KOPT-K1 (cell line): ENCODE measurements around the gene IGSF22.

Experiments used
- H3K27ac ChIP-seq: fragments of 200-600 bp; sonication (generic); 2 replicates; pipeline ENCODE4 v1.5.1; 2016; ENCODE audit warnings: antibody characterized with exemption, mild to moderate bottlenecking, low read depth, low read length; ENCODE audit not compliant: poor library complexity, severe bottlenecking
- H3K36me3 ChIP-seq: fragments of 200-600 bp; sonication (generic); 2 replicates; pipeline ENCODE4 v1.5.1; 2017; ENCODE audit warnings: antibody characterized with exemption, mild to moderate bottlenecking, low read length, moderate library complexity; ENCODE audit not compliant: insufficient read depth
- H3K9me3 ChIP-seq: fragments of 200-600 bp; sonication (generic); 2 replicates; pipeline ENCODE4 v1.5.1; 2017; ENCODE audit warnings: antibody characterized with exemption, low read length, mild to moderate bottlenecking; ENCODE audit not compliant: insufficient read depth, poor library complexity, severe bottlenecking

IGSF22 gene

DNA sequence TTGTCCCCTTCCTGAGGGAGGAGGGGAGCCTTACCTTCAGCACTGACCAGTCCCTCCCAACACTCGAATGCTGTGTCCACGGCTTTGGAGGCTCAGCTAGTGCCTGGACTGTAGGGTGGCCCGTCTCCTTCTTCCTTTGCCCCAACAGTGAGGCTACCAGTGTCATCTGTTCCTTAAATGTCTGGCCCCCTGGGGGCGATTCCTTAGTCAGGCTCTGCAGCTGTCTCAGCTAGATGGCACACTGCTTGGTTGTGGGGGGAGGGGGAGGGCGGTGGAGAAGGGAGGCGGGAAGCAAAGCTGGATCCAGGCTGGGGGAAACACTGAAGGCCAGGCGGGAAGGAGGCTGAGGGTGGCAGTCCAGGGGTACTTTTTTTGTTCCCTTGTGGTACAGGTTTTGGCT, at the start of gene IGSF22:
TSS of gene IGSF22 (minus strand) at position 149 of the 400 bp plus-strand sequence. CDS start 1,952 bp downstream, outside the sequence.
- no peaks in the 10 kb centered on the region for H3K36me3 ChIP-seq
- H3K27ac ChIP-seq: no peak within 1 kb of the TSS
- no peaks in the 10 kb centered on the region for H3K9me3 ChIP-seq

DNA sequence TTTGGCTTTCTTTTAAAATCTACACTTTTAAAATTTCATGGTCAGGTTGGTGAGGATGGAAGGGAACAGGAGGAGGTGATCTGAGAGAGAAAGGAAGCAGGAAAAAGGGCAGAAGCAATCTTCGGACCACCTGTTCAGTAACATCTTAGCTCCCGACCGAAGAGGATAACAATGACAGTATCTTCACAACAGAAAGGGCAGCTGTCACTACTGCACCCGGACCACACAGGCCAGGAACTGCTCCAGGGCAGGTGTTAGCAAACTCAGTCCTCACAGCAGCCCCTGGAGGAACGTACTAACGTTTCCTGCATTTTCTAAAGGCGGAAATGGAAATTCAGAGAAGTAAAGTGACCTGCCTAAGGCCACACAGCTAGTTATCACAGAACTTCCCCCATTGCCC, 48.8 kb upstream of the IGSF22 start:
- Histone ChIP-seq H3K36me3 (no peaks in the 10 kb centered on the region), H3K27ac (no peak overlapping the region), H3K9me3 (no peaks in the 10 kb centered on the region)

DNA sequence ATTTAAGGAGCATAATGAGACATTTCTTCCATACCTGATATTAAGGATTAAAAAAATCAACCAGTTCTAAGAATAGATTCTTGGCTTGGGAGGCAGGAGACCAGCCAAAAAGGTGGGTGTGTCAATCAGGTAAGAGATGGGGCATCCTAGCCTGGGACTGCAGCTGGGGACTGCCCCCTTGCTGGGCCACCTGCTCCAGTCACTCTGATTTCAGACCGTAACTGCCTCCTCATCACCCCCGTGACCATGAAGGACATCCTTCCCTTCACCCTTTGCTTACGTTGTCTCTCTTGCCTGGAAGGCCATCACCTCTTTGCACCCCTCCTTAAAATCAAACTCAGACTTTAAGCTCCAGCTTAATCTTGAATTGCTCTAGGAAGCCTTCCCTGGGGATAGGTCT, 47.7 kb upstream of the IGSF22 start:
- Histone ChIP-seq H3K36me3 (no peaks in the 10 kb centered on the region), H3K9me3 (no peaks in the 10 kb centered on the region), H3K27ac (no peak overlapping the region)

DNA sequence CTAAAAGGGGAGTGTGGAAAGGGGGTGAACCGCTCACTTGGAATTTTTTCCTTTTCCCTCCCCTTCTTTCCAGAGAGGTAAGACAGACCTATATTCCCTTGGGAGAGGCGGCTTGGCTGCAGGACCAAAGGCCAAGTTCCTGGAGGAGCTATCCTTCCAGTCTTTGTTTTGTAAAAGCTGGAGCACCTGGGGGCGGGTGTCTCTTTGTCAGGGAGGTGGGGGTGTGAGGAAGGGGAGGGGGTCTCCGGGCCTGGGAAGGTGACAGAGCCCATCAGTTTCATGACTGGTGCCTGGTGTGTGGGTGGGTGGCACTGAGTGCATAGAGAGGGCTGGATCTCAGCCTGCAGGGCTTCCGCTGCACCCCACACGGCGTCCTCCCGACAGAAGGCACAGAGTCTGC, 47.1 kb upstream of the IGSF22 start:
- Histone ChIP-seq H3K9me3 (no peaks in the 10 kb centered on the region), H3K36me3 (no peaks in the 10 kb centered on the region), H3K27ac (no peak overlapping the region)

DNA sequence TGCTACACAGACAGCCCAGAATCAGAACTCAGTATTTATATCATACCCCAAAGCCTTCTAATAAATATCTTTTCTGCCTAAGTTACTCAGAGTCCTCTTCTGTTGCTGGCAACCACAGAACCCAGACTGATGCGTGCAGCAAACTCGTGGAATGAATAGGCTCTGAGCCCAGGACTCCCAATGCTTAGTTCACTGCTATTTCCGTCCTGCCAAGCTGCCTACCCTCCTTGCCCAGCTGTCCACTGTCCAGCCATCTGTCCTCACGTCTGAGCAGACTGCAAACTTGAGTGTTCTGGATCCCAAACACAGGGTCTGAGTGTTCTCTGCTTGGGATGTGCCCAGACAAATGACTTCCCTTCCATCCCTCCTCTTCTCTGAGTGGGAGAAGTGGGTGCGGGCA, 46.2 kb upstream of the IGSF22 start:
- H3K27ac ChIP-seq: no peak overlapping the region
- no peaks in the 10 kb centered on the region for H3K36me3 ChIP-seq
- no peaks in the 10 kb centered on the region for H3K9me3 ChIP-seq

DNA sequence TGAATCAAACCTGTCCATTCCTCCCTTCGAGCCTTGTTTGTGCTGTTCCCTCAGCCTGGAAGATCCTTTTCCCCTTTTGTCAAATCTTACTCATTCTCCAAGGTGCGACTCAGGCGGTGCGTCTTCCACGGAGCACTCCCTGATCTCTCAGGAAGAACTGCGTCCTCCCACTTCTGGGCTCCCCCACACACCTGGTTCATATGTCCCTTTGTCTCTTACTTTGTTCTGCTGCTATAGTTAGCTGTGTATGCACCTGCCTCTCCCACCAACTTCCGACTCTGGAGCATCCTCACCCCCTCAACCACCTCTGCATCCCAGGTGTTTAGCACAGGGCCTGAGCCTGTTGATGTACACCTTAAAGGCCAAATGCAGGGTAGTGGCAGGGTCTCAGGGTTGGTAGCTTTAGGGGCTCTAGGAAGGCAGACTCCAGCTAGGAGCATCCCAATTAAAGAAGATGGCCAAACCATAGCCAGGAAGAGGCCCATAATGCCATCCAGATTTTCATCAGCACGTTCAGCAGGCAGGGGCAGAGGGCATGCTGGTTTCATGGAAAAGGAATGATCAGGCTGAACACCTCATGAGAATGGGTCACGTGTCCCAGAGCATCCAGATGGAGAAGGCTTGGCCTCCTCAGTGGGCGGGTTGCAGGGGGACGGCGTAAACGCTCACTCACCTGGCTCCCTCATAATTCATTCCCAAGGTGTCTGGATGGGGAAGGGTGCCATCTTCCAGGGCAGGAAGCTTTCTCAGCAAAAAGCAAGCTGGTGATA, 45.5 kb upstream of the IGSF22 start:
- Histone ChIP-seq H3K27ac (no peak overlapping the region), H3K9me3 (no peaks in the 10 kb centered on the region), H3K36me3 (no peaks in the 10 kb centered on the region)

DNA sequence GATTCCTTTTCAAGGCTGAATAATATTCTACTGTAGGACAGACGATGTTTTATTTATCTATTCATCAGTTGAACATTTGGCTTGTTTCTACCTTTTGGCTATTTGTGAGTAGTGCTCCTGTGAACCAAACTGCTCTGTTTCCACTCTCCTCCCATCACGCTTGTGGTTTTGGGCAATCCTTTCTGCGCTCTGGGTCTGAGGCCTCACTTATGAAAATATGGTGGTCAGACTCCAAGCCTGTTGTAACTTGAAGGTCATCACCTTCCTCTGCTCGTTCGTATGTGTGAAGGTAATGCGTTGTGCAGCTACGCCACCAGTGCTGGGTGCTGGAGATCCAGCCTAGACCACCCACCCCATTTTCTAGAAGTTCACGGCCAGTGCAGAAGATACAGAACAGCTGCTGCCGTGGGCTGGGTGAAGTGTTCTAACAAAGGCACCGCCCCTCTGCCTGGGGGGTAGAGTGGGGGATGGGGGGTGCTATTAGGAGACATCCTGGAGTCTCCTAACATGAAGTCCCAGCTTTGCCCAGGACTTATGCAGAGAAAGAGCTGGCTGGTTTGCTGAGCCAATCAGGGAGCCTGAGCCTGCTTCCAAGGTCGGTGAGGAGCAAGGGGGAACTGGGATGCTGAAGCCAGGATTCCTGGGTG, 44.6 kb upstream of the IGSF22 start:
- H3K36me3 ChIP-seq: no peaks in the 10 kb centered on the region
- no peaks in the 10 kb centered on the region for H3K9me3 ChIP-seq
- no peak overlapping the region for H3K27ac ChIP-seq

DNA sequence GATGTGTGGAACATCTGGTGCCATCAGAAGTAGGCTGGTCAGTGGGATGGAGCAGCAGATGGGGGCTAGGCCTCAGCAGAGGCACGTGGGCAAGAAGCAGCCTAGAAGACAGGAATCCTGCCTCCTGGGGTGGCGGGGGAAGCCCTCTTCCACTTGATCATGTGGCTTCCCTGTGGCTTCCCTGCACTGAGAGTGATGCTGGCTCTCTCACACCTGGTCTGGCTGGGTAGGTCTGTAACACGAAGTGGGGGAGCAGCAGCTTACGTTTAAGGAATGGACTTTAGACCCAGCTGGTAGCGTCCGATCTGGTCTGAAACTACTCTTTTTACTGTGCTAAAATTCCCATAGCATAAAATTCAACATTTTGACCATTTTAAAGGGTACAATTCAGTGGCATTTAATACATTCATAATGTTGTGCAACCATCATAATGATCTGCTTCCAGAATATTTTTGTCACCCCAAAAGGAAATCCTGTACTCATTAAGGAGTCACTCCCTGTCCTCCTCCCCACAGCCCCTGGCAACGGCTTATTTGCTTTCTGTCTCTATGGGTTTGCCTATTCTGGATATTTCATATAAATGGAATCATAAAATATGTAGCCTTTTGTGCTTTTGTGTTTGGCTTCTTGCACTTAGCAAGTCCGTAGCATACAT, 43.9 kb upstream of the IGSF22 start:
- H3K9me3 ChIP-seq: no peaks in the 10 kb centered on the region
- H3K27ac ChIP-seq: no peak overlapping the region
- H3K36me3 ChIP-seq: no peaks in the 10 kb centered on the region

DNA sequence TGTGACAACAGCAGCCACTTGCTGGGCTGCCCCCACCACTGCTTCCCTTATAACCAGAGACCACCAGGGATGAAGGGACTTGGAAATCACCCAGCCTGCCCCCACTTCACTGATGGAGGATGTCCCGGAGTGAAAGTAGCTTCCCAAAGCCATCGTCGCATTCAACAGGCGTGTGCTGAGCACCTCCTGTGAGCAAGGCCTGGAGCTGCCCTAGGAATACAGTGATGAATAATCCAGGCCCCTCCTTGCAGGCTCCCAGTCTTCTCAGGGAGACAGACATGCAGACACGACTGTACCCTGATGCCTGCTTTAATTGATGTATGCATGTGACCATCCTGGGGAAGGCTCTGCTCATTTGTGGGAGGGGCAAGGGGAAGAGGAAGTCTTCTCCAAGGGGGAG, 43.0 kb upstream of the IGSF22 start:
- Histone ChIP-seq H3K27ac (no peak overlapping the region), H3K36me3 (no peaks in the 10 kb centered on the region), H3K9me3 (no peaks in the 10 kb centered on the region)

DNA sequence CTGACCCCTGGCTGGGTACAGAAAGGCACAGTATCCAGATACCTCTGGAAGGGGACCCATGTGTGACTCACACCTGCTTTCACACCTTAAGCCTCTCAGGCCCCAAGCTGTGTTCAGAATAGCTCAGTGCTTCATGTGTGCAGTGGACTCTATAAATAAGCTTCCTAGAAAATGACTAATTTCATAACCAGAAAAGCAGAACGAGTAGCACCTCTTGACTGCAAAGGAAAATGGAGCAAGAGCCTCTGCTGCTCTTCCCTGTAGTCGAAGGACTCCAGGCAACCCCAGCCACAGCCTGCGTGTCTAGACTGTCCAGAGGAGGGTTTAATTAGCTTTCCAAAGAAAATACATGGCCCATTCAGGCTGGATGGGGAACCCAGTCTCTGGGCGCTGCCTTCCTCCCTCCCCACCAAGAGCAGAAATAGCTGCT, 42.5 kb upstream of the IGSF22 start:
- no peaks in the 10 kb centered on the region for H3K9me3 ChIP-seq
- no peak overlapping the region for H3K27ac ChIP-seq
- H3K36me3 ChIP-seq: no peaks in the 10 kb centered on the region

DNA sequence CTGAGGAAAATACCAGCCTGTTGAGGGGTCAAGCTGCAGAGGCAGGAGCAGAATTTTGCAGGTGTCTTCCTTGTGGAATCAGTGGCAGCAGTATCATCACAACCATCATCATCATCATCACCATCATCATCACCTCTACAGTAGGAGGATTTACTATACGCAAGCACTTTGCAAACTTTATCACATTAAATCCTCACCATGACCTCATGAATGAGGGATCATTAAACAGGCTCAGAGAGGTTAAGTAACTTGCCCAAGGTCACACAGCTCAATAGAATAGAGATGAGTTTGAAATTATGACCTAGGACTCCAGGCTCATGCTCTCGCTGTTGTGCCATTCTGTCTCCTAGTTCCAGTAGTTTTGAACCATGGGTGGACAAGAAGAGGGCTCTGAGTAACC, 40.0 kb upstream of the IGSF22 start:
- Histone ChIP-seq H3K27ac (no peak overlapping the region), H3K36me3 (no peaks in the 10 kb centered on the region), H3K9me3 (no peaks in the 10 kb centered on the region)

DNA sequence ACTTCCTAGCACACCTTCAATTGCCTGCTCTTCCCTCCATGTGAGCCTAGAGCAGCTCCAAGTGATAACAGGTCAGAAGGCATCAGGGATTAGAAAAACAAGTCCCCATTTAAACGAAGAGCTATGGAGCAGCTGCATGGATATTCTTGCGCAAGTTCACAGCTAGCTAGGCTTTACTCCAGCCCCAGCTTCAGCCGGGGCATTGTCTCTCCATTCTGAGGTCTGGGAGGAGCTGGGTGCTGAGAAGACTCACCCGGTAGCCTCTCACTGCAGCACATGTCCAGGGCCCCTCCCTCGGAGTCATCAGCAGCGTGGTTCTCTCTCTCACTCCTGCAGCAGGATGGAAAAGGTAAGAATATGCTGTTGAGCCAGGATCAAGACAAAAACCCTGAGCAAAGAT, 39.6 kb upstream of the IGSF22 start:
- H3K27ac ChIP-seq: no peak overlapping the region
- H3K9me3 ChIP-seq: no peaks in the 10 kb centered on the region
- H3K36me3 ChIP-seq: no peaks in the 10 kb centered on the region

DNA sequence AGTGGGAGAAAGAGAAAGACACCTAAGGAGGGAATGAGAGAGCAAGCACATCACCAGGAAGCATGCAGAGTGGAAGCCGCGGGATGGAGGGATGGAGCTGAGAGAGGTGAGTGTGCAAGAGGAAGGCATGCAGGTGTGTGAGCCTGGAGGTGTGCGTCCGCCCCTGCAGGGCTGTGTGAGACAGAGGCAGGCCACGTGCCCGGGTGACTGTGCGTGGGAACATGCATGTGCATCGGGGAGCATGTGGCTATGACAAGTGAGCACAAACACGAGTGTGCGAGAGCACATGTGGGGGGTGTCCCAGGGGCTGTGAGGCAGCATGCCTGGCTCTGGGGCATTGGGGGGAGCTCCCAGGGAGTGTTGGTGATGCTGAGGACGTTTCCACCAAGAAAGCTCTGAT, 35.8 kb upstream of the IGSF22 start:
- Histone ChIP-seq H3K27ac (no peak overlapping the region), H3K9me3 (no peaks in the 10 kb centered on the region), H3K36me3 (no peaks in the 10 kb centered on the region)

DNA sequence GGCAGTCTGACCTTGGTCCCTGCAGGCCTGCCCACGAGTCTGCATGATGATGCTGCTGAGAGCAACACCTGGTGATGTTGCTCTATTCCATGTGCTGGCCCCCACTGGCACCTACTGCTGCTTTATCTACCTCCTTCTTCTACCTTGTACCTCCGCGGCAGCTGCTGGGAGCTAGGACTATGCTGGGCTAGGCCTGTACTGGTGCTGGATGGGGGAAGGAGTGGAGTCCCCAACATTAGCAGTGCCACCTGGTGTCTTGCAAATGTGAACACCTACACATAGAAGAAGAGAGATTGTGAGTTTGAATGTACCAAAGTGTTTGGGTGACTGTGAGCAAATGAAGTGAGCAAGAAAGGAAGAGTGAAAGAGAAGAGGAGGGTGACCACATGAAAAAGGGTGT, 35.2 kb upstream of the IGSF22 start:
- Histone ChIP-seq H3K36me3 (no peaks in the 10 kb centered on the region), H3K9me3 (no peaks in the 10 kb centered on the region), H3K27ac (no peak overlapping the region)

DNA sequence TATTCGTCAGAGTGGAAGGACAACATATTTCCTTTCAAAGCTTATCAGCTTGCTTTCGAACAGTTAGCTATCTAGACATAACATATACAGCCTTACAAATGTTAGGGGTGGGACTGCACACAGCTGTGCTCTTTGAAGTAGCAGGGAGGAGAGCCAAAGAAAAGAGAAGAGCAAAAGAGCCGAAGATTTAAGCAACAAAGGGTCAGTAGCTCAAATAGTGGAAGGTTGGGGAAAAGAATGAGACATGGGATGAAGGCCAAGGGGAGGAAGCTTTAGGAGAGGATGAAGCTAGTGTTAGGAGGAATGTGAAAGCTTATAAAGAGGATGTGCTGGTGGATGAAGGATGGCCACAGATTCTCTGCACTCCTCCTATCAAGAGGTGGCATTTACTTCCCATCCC, 31.8 kb upstream of the IGSF22 start:
- no peaks in the 10 kb centered on the region for H3K36me3 ChIP-seq
- no peaks in the 10 kb centered on the region for H3K9me3 ChIP-seq
- no peak overlapping the region for H3K27ac ChIP-seq
